CD4-positive, alpha-beta memory T cell (primary cell): Measurements from ENCODE around the gene PLS3. TPM values are rescaled to one million over a fixed set of nuclear protein-coding genes. Genes with fewer than 3 reads are reported as not detected.

Experiments used
- CTCF ChIA-PET: fragments of 350-600 bp; sonication (Branson Sonifier 250); formaldehyde crosslinking; loops from one replicate; lab custom pipeline; 2021; ENCODE audit warnings: inconsistent platforms; ENCODE audit not compliant: partially characterized antibody; lab: Charles Lee
- POLR2A ChIA-PET: fragments of 350-600 bp; sonication (Branson Sonifier 250); formaldehyde crosslinking; loops from one replicate; lab custom pipeline; 2021; ENCODE audit not compliant: partially characterized antibody; lab: Charles Lee
- DNase-seq, 5 donors: peaks; one replicate each; pipeline versions ENCODE4 v3.0.0 to v3.0.0-alpha.2; 2020 to 2022; ENCODE audit warnings: mixed read lengths in 1 of 5
- H3K27ac ChIP-seq: one replicate; pipeline ENCODE4 v1.7.0; 2013; ENCODE audit warnings: low read depth, low read length
- H3K27me3 ChIP-seq: 2 replicates; pipeline ENCODE4 v1.7.0; 2013; ENCODE audit warnings: mild to moderate bottlenecking, low read length, moderate library complexity; ENCODE audit not compliant: insufficient read depth
- H3K36me3 ChIP-seq: 2 replicates; pipeline ENCODE4 v1.7.0; 2013; ENCODE audit warnings: mild to moderate bottlenecking, low read length, moderate library complexity; ENCODE audit not compliant: insufficient read depth
- H3K4me1 ChIP-seq: 2 replicates; pipeline ENCODE4 v1.7.0; 2013; ENCODE audit warnings: mild to moderate bottlenecking, low read length, moderate library complexity; ENCODE audit not compliant: insufficient read depth
- H3K4me3 ChIP-seq, 2 donors: one replicate each; pipeline ENCODE4 v1.7.0; 2013; ENCODE audit warnings: low read length in 2 of 2, mild to moderate bottlenecking in 1 of 2
- H3K9me3 ChIP-seq, 2 donors: one replicate each; pipeline ENCODE4 v1.7.0; 2013; ENCODE audit warnings: low read length in 2 of 2, control low read depth in 1 of 2; ENCODE audit not compliant: control insufficient read depth in 1 of 2
- H3K27ac Mint-ChIP-seq, 7 donors: one replicate each; pipeline ENCODE4 v1.8.0; 2020 to 2021; ENCODE audit warnings: mixed read lengths in 7 of 7, mild to moderate bottlenecking in 6 of 7, inconsistent platforms in 3 of 7, moderate library complexity in 3 of 7
- H3K27me3 Mint-ChIP-seq, 2 donors: one replicate each; pipeline ENCODE4 v1.8.0; 2020 to 2021; ENCODE audit warnings: mixed read lengths in 2 of 2
- H3K36me3 Mint-ChIP-seq, 2 donors: one replicate each; pipeline ENCODE4 v1.8.0; 2020 to 2021; ENCODE audit warnings: mixed read lengths in 2 of 2, inconsistent platforms in 1 of 2, mild to moderate bottlenecking in 1 of 2
- H3K4me1 Mint-ChIP-seq, 4 donors: one replicate each; pipeline ENCODE4 v1.8.0; 2020 to 2021; ENCODE audit warnings: mixed read lengths in 4 of 4, mild to moderate bottlenecking in 1 of 4
- H3K4me3 Mint-ChIP-seq, 8 donors: one replicate each; pipeline ENCODE4 v1.8.0; 2020 to 2021; ENCODE audit warnings: mixed read lengths in 8 of 8, mild to moderate bottlenecking in 7 of 8, moderate library complexity in 6 of 8, inconsistent platforms in 3 of 8
- H3K9me3 Mint-ChIP-seq, 8 donors: one replicate each; pipeline ENCODE4 v1.8.0; 2020 to 2021; ENCODE audit warnings: mixed read lengths in 8 of 8, mild to moderate bottlenecking in 5 of 8, inconsistent platforms in 3 of 8, moderate library complexity in 1 of 8
- intact Hi-C: fragments of 100-400 bp; cut with micrococcal nuclease; formaldehyde crosslinking; loops from one replicate; pipeline ENCODE4 v1.15.1; 2023
- polyA plus RNA-seq, 2 donors: library from polyadenylated mRNA; unstranded; fragments of 300-500 nt; fragmentation: Illumina TruSeq; gene quantifications; one replicate each; pipeline ENCODE4 v1.2.3, GENCODE V29; 2021
- total RNA-seq, 2 experiments: library from RNA; stranded (reverse); gene quantifications; one replicate each; pipeline ENCODE4 v1.2.3, GENCODE V29; 2021

The PLS3 gene
- total and polyA plus RNA-seq, 4 experiments from 2014 or later = 0.14 to 0.76 (median 0.15) TPM; not detected in 1

DNA sequence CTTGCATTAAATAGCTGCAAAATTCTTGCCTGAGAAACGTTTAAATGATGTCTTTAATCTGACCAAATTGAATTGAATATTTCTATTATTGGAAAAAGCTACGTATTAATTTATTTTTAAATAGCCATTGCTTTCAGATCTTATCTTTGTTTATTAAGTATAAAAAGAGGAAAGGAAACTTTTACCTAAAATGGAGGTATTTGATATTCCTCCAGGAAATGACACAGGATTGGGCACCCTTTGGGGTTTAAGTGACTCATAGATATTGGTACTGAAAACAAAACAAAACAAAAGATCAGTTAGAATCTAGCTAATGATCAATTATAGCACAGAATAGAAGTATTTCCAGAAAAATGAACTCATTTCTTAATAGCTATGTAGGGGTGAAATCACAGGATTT, 34.1 kb downstream of the PLS3 start:
- H3K4me3 Mint-ChIP-seq = no peak overlapping the region
- peaks cover 0 to 1% of the 10 kb centered on the region in 2 donors for H3K27me3 Mint-ChIP-seq
- H3K27ac Mint-ChIP-seq = no peak overlapping the region

DNA sequence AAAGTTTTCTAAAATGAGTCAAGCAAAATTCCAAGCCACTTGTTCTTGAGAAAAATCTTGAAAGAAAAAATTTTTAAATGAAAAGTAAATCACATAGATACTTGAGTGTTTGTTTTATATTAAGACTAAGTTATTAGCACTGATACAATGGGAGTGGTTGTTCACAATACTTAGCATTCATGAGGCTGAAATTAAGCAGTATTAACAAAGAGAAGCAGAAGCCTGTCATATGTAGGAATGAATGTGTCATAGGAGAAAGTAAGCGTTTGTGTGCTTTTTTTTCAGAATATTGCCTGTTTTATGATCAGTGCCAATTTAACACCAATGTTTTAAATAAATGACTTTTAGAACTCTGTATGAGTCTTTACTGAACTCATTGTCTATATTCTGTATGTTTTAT, 37.6 kb downstream of the PLS3 start:
- Histone ChIP-seq H3K36me3 (no peaks in the 10 kb centered on the region), H3K4me3 (no peak overlapping the region), H3K4me1 (no peaks in the 10 kb centered on the region), H3K27me3 (no peaks in the 10 kb centered on the region), H3K27ac (no peak overlapping the region), H3K9me3 (no peaks in the 10 kb centered on the region)
- Mint-ChIP-seq H3K27me3 (peaks cover 0 to 1% of the 10 kb centered on the region in 2 donors), H3K9me3 (peaks cover 0 to 2% (median 0%) of the 10 kb centered on the region in 8 donors), H3K4me3 (no peak overlapping the region), H3K4me1 (no peaks in the 10 kb centered on the region), H3K27ac (no peak overlapping the region), H3K36me3 (no peaks in the 10 kb centered on the region)
- intact Hi-C loops = no loop called here
- CTCF ChIA-PET = no interaction called here
- DNase-seq = no peak
- POLR2A ChIA-PET = no interaction called here

More for the DNA sequence above, 34.1 kb downstream of the PLS3 start:
- H3K4me3 ChIP-seq = no peak overlapping the region
- H3K27ac ChIP-seq = no peak overlapping the region
- ChIA-PET POLR2A (no interaction called here), CTCF (no interaction called here)
- H3K4me1 ChIP-seq = no peaks in the 10 kb centered on the region
- Mint-ChIP-seq H3K36me3 (no peaks in the 10 kb centered on the region), H3K9me3 (peaks cover 0 to 2% (median 0%) of the 10 kb centered on the region in 8 donors), H3K4me1 (no peaks in the 10 kb centered on the region)
- no peaks in the 10 kb centered on the region for H3K9me3 ChIP-seq
- DNase-seq = no peak
- H3K36me3 ChIP-seq = no peaks in the 10 kb centered on the region
- intact Hi-C loops = no loop called here
- H3K27me3 ChIP-seq = no peaks in the 10 kb centered on the region

DNA sequence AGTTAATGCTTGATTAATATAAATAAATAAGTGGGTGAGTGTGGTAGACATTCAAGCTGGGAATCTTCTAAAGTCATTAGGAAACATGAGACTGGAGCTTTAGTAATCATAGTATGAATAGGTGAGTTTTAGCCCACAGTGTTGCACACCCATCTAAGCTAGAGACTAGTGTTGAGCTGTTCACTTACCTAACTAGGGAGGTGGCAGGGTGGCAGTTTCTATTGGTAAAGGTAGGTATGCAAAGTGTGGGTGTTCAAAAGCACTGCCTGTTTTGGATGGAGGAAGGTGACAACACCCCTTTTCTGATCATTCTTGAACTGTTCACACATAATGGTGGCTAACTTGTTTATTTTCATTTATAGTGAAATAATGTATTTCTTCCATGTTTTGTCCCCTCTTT, 41.3 kb downstream of the PLS3 start:
- Mint-ChIP-seq H3K4me1 (no peaks in the 10 kb centered on the region), H3K27ac (no peak overlapping the region), H3K9me3 (no peaks in the 10 kb centered on the region), H3K27me3 (no peaks in the 10 kb centered on the region), H3K36me3 (no peaks in the 10 kb centered on the region), H3K4me3 (no peak overlapping the region)
- Histone ChIP-seq H3K27me3 (no peaks in the 10 kb centered on the region), H3K4me1 (no peaks in the 10 kb centered on the region), H3K27ac (no peak overlapping the region), H3K36me3 (no peaks in the 10 kb centered on the region), H3K4me3 (no peak overlapping the region), H3K9me3 (no peaks in the 10 kb centered on the region)
- POLR2A ChIA-PET = no interaction called here
- intact Hi-C loops = no loop called here
- no peak for DNase-seq
- CTCF ChIA-PET = no interaction called here

DNA sequence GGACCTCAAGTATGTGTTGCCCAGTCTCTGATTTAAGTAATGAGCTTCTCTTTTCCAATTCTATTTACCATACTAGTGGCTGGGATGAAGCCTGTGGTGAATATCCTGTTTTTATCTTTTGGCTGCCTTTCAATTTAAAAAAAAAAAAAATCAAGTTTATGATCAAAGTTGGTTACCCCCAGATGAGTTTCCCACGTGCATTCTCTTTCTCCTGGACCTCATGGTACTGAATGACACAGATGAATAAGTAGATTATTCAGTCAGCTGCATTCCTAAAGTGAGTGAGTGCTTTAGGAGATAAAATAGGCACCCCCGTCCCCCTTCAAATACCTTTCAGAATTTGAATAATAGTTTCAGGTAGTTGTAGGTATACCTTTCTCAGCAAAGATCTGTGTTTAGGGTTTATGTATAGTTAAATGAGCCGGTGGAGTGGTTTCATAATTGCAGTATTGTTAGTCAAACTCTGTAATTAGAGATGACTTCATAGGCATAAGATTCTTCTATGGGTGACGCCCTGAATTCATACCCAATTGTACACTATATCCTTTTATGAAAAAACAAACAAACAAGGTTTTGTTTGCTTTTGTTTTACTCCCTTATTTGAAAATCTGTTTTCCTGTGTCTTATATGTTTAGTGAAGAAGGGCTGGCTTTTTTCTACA, 41.9 kb downstream of the PLS3 start:
- POLR2A ChIA-PET = no interaction called here
- Mint-ChIP-seq H3K4me3 (no peak overlapping the region), H3K36me3 (no peaks in the 10 kb centered on the region), H3K27ac (no peak overlapping the region), H3K9me3 (no peaks in the 10 kb centered on the region), H3K4me1 (no peaks in the 10 kb centered on the region), H3K27me3 (no peaks in the 10 kb centered on the region)
- no peaks in the 10 kb centered on the region for H3K4me1 ChIP-seq
- no peak overlapping the region for H3K27ac ChIP-seq
- H3K4me3 ChIP-seq = no peak overlapping the region
- H3K9me3 ChIP-seq = no peaks in the 10 kb centered on the region
- H3K36me3 ChIP-seq = no peaks in the 10 kb centered on the region
- H3K27me3 ChIP-seq = no peaks in the 10 kb centered on the region
- DNase-seq = no peak
- CTCF ChIA-PET = no interaction called here
- intact Hi-C loops = no loop called here

DNA sequence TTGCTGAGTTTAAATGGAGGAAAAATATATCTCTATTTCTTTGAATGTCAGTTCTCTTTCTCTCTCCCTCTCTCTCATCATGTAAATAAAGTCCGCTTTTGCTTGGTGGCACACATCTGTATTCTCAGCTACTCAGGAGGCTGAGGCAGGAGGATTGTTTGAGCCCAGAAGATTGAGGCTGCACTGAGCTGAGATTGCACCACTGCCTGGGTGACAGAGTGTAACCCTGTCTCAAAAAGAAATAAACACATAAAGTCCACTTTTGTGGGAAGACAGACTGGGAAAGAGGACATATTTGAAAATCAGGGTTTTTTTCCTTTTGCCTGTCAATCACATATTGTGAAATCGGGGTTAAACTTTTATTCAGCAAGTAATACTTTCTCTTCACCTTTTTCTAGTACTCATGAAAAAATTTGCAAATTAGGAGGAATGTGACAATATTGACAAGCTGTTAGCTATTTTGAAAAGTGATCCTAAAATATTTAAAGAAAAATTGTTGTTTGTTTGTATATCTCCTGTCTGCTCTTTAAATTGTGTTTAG, 42.6 kb downstream of the PLS3 start:
- no peaks in the 10 kb centered on the region for H3K4me1 ChIP-seq
- ChIA-PET CTCF (no interaction called here), POLR2A (no interaction called here)
- H3K36me3 Mint-ChIP-seq = no peaks in the 10 kb centered on the region
- no peaks in the 10 kb centered on the region for H3K36me3 ChIP-seq
- H3K4me1 Mint-ChIP-seq = no peaks in the 10 kb centered on the region
- H3K9me3 ChIP-seq = no peaks in the 10 kb centered on the region
- no peaks in the 10 kb centered on the region for H3K27me3 Mint-ChIP-seq
- no peak overlapping the region for H3K27ac Mint-ChIP-seq
- no peaks in the 10 kb centered on the region for H3K9me3 Mint-ChIP-seq
- H3K27ac ChIP-seq = no peak overlapping the region
- H3K4me3 ChIP-seq = no peak overlapping the region
- H3K27me3 ChIP-seq = no peaks in the 10 kb centered on the region
- no peak for DNase-seq
- H3K4me3 Mint-ChIP-seq = no peak overlapping the region
- intact Hi-C loops = no loop called here

DNA sequence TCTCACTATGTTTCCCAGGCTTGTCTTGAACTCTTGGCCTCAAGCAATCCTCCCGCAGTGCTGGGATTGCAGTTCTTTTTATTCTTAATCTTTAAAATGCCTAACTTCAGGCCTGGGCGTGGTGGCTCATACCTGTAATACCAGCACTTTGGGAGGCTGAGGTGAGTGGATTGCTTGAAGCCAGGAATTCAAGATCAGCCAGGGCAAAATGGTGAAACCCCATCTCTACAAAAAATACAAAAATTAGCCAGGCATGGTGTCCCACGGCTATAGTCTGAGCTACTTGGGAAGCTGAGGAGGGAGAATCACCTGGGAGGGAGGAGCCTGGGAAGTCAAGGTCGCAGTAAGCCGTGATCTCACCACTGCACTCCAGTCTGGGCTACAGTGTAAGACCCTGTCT, 45.9 kb downstream of the PLS3 start:
- ChIA-PET CTCF (no interaction called here), POLR2A (no interaction called here)
- Mint-ChIP-seq H3K9me3 (no peaks in the 10 kb centered on the region), H3K36me3 (no peaks in the 10 kb centered on the region), H3K27ac (no peak overlapping the region), H3K4me3 (no peak overlapping the region), H3K27me3 (no peaks in the 10 kb centered on the region), H3K4me1 (no peaks in the 10 kb centered on the region)
- no peak for DNase-seq
- Histone ChIP-seq H3K4me3 (no peak overlapping the region), H3K27ac (no peak overlapping the region), H3K27me3 (no peaks in the 10 kb centered on the region), H3K9me3 (no peaks in the 10 kb centered on the region), H3K36me3 (no peaks in the 10 kb centered on the region), H3K4me1 (no peaks in the 10 kb centered on the region)
- intact Hi-C loops = no loop called here

DNA sequence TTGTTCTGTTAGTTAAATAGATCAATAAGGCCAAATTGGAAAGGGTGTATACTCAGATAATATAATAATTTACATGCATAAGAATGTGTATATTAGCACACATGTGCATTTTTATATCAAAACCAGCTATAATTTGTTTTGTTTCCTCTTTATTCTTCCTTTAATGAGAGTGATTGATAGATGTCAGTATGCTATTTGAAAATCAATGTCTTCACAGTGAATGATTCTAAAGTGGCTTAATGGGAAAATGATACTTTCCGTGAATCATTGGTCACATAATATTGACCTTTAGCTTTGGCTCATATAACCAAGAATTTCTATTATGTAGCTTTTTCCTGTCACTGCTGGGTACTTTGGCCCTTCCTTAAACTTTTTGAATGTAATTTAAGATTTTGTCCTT, 48.6 kb downstream of the PLS3 start:
- no peaks in the 10 kb centered on the region for H3K4me1 Mint-ChIP-seq
- ChIA-PET POLR2A (no interaction called here), CTCF (no interaction called here)
- DNase-seq = no peak
- Histone ChIP-seq H3K4me1 (no peaks in the 10 kb centered on the region), H3K9me3 (no peaks in the 10 kb centered on the region), H3K27ac (no peak overlapping the region), H3K27me3 (no peaks in the 10 kb centered on the region), H3K4me3 (no peak overlapping the region), H3K36me3 (no peaks in the 10 kb centered on the region)
- H3K27me3 Mint-ChIP-seq = no peaks in the 10 kb centered on the region
- no peaks in the 10 kb centered on the region for H3K9me3 Mint-ChIP-seq
- no peaks in the 10 kb centered on the region for H3K36me3 Mint-ChIP-seq
- H3K4me3 Mint-ChIP-seq = no peak overlapping the region
- H3K27ac Mint-ChIP-seq = no peak overlapping the region
- intact Hi-C loops = no loop called here
